Heart left ventricle (tissue), 13 donors: ENCODE measurements around the gene MRC1.

Source experiments
- CTCF ChIP-seq, 12 donors: fragments of 200-600 bp; sonication (generic) in 4 of 12; IDR thresholded peaks; one replicate each; pipeline versions ENCODE4 v1.5.0 to v1.8.0; 2018 to 2022; ENCODE audit warnings: antibody characterized with exemption in 12 of 12, mild to moderate bottlenecking in 5 of 12
- POLR2A ChIP-seq, 2 donors: fragments of 450-650 bp; IDR thresholded peaks; one replicate each; pipeline ENCODE4 v1.6.1; 2017; ENCODE audit warnings: antibody characterized with exemption in 2 of 2, mild to moderate bottlenecking in 2 of 2, moderate library complexity in 2 of 2
- donor health status: ischemic (EF 13 %, LVEDD 7.1; RV severe dilation, severe dysfunction).
- donor health status: DM: no; HTN: yes; CAD: no.
- donor health status: DM: no; HTN: no; CAD: no.
- donor health status: ischemic (EF 25% LVEDD 6.9; RV normal size, moderate dysfunction).
- donor health status: ischemic (EF 25% LVEDD 5.7; RV mildly dilated, moderate dysfunction).
- donor health status: ischemic (EF 35%, LVEDD 5.7; RV mildly dilated, moderate dysfunction).
- donor health status: nonischemic (EF 11% LVEDD 7.7; RV severe dilation, severe dysfunction).
- donor health status: DM: yes; HTN: yes; CAD: no.
- donor health status: PGD.
- donor health status: ischemic (EF 29% LVEDD 5.4; RV normal size, mild dysfunction).
- donor health status: nonischemic (EF 23%, LVEDD 6.1; RV moderate dilation, normal function).

DNA sequence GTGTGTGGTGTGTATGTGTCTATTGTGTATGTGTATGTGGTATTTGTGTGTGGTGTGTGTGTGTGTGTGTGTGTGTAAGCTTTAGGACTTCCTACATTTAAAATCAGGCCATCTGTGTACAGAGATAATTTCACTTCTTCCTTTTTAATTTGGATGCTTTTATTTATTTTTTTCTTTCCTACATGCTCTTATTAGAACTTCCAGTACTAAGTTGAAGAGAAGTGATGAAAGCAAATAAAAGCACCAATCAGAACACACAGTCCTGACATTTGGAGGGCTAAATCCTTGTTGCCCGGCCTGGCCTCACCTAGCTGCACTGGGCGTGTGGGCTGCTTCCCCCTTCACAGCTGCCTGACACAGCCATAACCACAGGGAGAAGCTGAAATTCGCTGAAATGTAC, 3.8 kb upstream of the MRC1 start:
- TF ChIP-seq CTCF (IDR thresholded peaks at IDR 0.05) (no peak), POLR2A (IDR thresholded peaks at IDR 0.05) (no peak)
